ENCODE measurements around the gene SRSF7.
"Not testable (repeated sequence)": the region's sequence is repeated elsewhere in the genome, so short reads cannot be mapped to it uniquely, and the experiment has no call there.

SRSF7 gene

GRCh38 chr2:38708900-38709566 lies 42.1 kb downstream of the SRSF7 start:
- H3K4me1 ChIP-seq = peaks cover 4% of the 10 kb centered on the region
- H3K4me3 ChIP-seq (ENCODE audit: low read depth, low read length) = no peak overlapping the region
- no peak overlapping the region for H2AFZ ChIP-seq
- no peak overlapping the region for H3K27ac ChIP-seq
- H3K9ac ChIP-seq = no peak overlapping the region
- H3K79me2 ChIP-seq = peaks cover 3% of the 10 kb centered on the region
- no peak for TF ChIP-seq CTCF (IDR thresholded peaks at IDR 0.05)
- no peak overlapping the region for H3K4me2 ChIP-seq (ENCODE audit: low read length)
- H3K36me3 ChIP-seq (ENCODE audit: control insufficient read depth, insufficient read depth, low read length) = no peaks in the 10 kb centered on the region
- no peaks in the 10 kb centered on the region for H3K9me3 ChIP-seq (ENCODE audit: control insufficient read depth, low read length)
- H3K27me3 ChIP-seq (ENCODE audit: control insufficient read depth, insufficient read depth, low read length) = no peaks in the 10 kb centered on the region

GRCh38 chr2:38708491-38708890 lies 42.7 kb downstream of the SRSF7 start:
- not testable (repeated sequence) for H3K4me3 ChIP-seq (ENCODE audit: low read depth, low read length); H3K4me1 ChIP-seq; H3K9ac ChIP-seq; H3K4me2 ChIP-seq (ENCODE audit: low read length); H3K36me3 ChIP-seq (ENCODE audit: control insufficient read depth, insufficient read depth, low read length); H3K9me3 ChIP-seq (ENCODE audit: control insufficient read depth, low read length); H3K27me3 ChIP-seq (ENCODE audit: control insufficient read depth, insufficient read depth, low read length); H3K79me2 ChIP-seq; H2AFZ ChIP-seq; H3K27ac ChIP-seq

- H3K4me2 ChIP-seq (ENCODE audit: low read length) = no peak overlapping the region
- H3K27ac ChIP-seq = no peak overlapping the region
- no peak overlapping the region for H2AFZ ChIP-seq
- no peak overlapping the region for H3K9ac ChIP-seq
- H3K36me3 ChIP-seq (ENCODE audit: control insufficient read depth, insufficient read depth, low read length) = no peaks in the 10 kb centered on the region
- H3K4me3 ChIP-seq (ENCODE audit: low read depth, low read length) = no peak overlapping the region
- peaks cover 7% of the 10 kb centered on the region for H3K79me2 ChIP-seq
- H3K9me3 ChIP-seq (ENCODE audit: control insufficient read depth, low read length) = no peaks in the 10 kb centered on the region
- H3K27me3 ChIP-seq (ENCODE audit: control insufficient read depth, insufficient read depth, low read length) = no peaks in the 10 kb centered on the region
- H3K4me1 ChIP-seq = peaks cover 4% of the 10 kb centered on the region
- no peak for TF ChIP-seq CTCF (IDR thresholded peaks at IDR 0.05)
Observed at GRCh38 chr2:38706846-38707345, 44.3 kb downstream of the SRSF7 start.

GRCh38 chr2:38704664-38705063 lies 46.5 kb downstream of the SRSF7 start:
- Histone ChIP-seq H3K79me2 (peaks cover 7% of the 10 kb centered on the region), H3K4me1 (peaks cover 4% of the 10 kb centered on the region), H3K9ac (no peak overlapping the region), H2AFZ (no peak overlapping the region), H3K4me2 (ENCODE audit: low read length) (no peak overlapping the region), H3K27ac (no peak overlapping the region), H3K36me3 (ENCODE audit: control insufficient read depth, insufficient read depth, low read length) (no peaks in the 10 kb centered on the region), H3K4me3 (ENCODE audit: low read depth, low read length) (no peak overlapping the region), H3K27me3 (ENCODE audit: control insufficient read depth, insufficient read depth, low read length) (no peaks in the 10 kb centered on the region), H3K9me3 (ENCODE audit: control insufficient read depth, low read length) (no peaks in the 10 kb centered on the region)
- no peak for TF ChIP-seq CTCF (IDR thresholded peaks at IDR 0.05)

- not testable (repeated sequence) for H3K4me2 ChIP-seq (ENCODE audit: low read length); H2AFZ ChIP-seq; H3K4me1 ChIP-seq; H3K36me3 ChIP-seq (ENCODE audit: control insufficient read depth, insufficient read depth, low read length); H3K4me3 ChIP-seq (ENCODE audit: low read depth, low read length); H3K9me3 ChIP-seq (ENCODE audit: control insufficient read depth, low read length); H3K27me3 ChIP-seq (ENCODE audit: control insufficient read depth, insufficient read depth, low read length); H3K9ac ChIP-seq; H3K79me2 ChIP-seq; H3K27ac ChIP-seq
Observed at GRCh38 chr2:38703336-38703735, 47.8 kb downstream of the SRSF7 start.

- H3K27ac ChIP-seq = no peak overlapping the region
Observed at GRCh38 chr2:38702413-38702812, 48.7 kb downstream of the SRSF7 start.

More at GRCh38 chr2:38702413-38702812, 48.7 kb downstream of the SRSF7 start:
- no peak overlapping the region for H3K4me2 ChIP-seq (ENCODE audit: low read length)
- H3K79me2 ChIP-seq = peaks cover 7% of the 10 kb centered on the region
- no peak overlapping the region for H2AFZ ChIP-seq
- H3K9ac ChIP-seq = no peak overlapping the region
- H3K36me3 ChIP-seq (ENCODE audit: control insufficient read depth, insufficient read depth, low read length) = no peaks in the 10 kb centered on the region
- H3K27me3 ChIP-seq (ENCODE audit: control insufficient read depth, insufficient read depth, low read length) = no peaks in the 10 kb centered on the region
- TF ChIP-seq CTCF (IDR thresholded peaks at IDR 0.05) = no peak
- no peak overlapping the region for H3K4me3 ChIP-seq (ENCODE audit: low read depth, low read length)
- H3K9me3 ChIP-seq (ENCODE audit: control insufficient read depth, low read length) = no peaks in the 10 kb centered on the region
- no peaks in the 10 kb centered on the region for H3K4me1 ChIP-seq

Data from parathyroid adenoma (tissue), 2 donors.